HepG2 (cell line): ENCODE results near the gene SLC15A3. TPM values are rescaled to one million over a fixed set of nuclear protein-coding genes. Genes with fewer than 3 reads are reported as not detected.

Source experiments
- ARID2 ChIP-seq: sonication (generic); formaldehyde crosslinking; IDR thresholded peaks from 2 replicates; pipeline ENCODE4 v1.8.1; 2022; ENCODE audit warnings: mild to moderate bottlenecking, missing genetic modification reagents, borderline replicate concordance
- ATF1 ChIP-seq: IDR thresholded peaks from 2 replicates; pipeline ENCODE4 v1.6.1; 2016; ENCODE audit warnings: mild to moderate bottlenecking, control low read depth
- CCAR2 ChIP-seq: fragments of 200-400 bp; formaldehyde crosslinking; optimal IDR thresholded peaks from 2 replicates; pipeline ENCODE3; 2018; ENCODE audit warnings: low read depth, mild to moderate bottlenecking, low read length, moderate library complexity
- CENPT ChIP-seq: sonication (generic); formaldehyde crosslinking; IDR thresholded peaks from 2 replicates; pipeline ENCODE4 v1.8.0; 2022; ENCODE audit warnings: low read depth, mild to moderate bottlenecking, moderate library complexity, missing genetic modification reagents
- CHCHD3 ChIP-seq: sonication (generic); formaldehyde crosslinking; IDR thresholded peaks from 2 replicates; pipeline ENCODE4 v1.8.0; 2022; ENCODE audit warnings: mild to moderate bottlenecking, missing genetic modification reagents, moderate library complexity
- DBP ChIP-seq: sonication (generic); formaldehyde crosslinking; IDR thresholded peaks from 2 replicates; pipeline ENCODE4 v1.4.0; 2020; ENCODE audit warnings: missing genetic modification reagents; ENCODE audit errors: not compliant biosample characterization
- FOXA1 ChIP-seq, 2 experiments: fragments of 450-650 bp in 1 of 2; sonication (generic) in 1 of 2; formaldehyde crosslinking in 1 of 2; IDR thresholded peaks; 2 replicates each; pipeline versions ENCODE4 v1.4.0 to v1.6.1; 2016 to 2020; ENCODE audit warnings: missing genetic modification reagents in 1 of 2
- FOXM1 ChIP-seq: sonication (generic); formaldehyde crosslinking; IDR thresholded peaks from 2 replicates; pipeline ENCODE4 v1.5.0; 2020; ENCODE audit warnings: missing genetic modification reagents
- GZF1 ChIP-seq: sonication (generic); formaldehyde crosslinking; IDR thresholded peaks from 2 replicates; pipeline ENCODE4 v1.5.1; 2020; ENCODE audit warnings: mild to moderate bottlenecking, missing genetic modification reagents
- MTA3 ChIP-seq: sonication (generic); formaldehyde crosslinking; IDR thresholded peaks from 2 replicates; pipeline ENCODE4 v1.4.0; 2020; ENCODE audit warnings: missing genetic modification reagents
- NRL ChIP-seq: sonication (generic); formaldehyde crosslinking; IDR thresholded peaks from 2 replicates; pipeline ENCODE4 v1.5.0; 2020; ENCODE audit warnings: missing genetic modification reagents, mild to moderate bottlenecking, moderate library complexity, borderline replicate concordance
- RCOR2 ChIP-seq: IDR thresholded peaks from 2 replicates; pipeline ENCODE4 v1.6.1; 2016; ENCODE audit warnings: missing biosample characterization, missing genetic modification reagents
- RELA ChIP-seq: sonication (generic); formaldehyde crosslinking; IDR thresholded peaks from 2 replicates; pipeline ENCODE4 v1.4.0; 2020; ENCODE audit warnings: missing genetic modification reagents
- REXO4 ChIP-seq: sonication (generic); formaldehyde crosslinking; IDR thresholded peaks from 2 replicates; pipeline ENCODE4 v1.8.0; 2022; ENCODE audit warnings: missing genetic modification reagents, mild to moderate bottlenecking, borderline replicate concordance
- RFX3 ChIP-seq: IDR thresholded peaks from 2 replicates; pipeline ENCODE4 v1.6.1; 2016; ENCODE audit warnings: missing biosample characterization, missing genetic modification reagents
- RXRB ChIP-seq: IDR thresholded peaks from 2 replicates; pipeline ENCODE4 v1.6.1; 2016; ENCODE audit warnings: borderline replicate concordance, missing genetic modification reagents, missing compliant biosample characterization
- SRSF1 ChIP-seq: fragments of 200-400 bp; formaldehyde crosslinking; optimal IDR thresholded peaks from 2 replicates; pipeline ENCODE3; 2017; ENCODE audit warnings: mild to moderate bottlenecking, low read depth, low read length, moderate library complexity
- TBL1XR1 ChIP-seq: fragments of 150-350 bp; IDR thresholded peaks from 2 replicates; pipeline ENCODE4 v1.6.1; 2014; ENCODE audit warnings: borderline replicate concordance, low read length; ENCODE audit not compliant: partially characterized antibody
- ZFP37 ChIP-seq: sonication (generic); formaldehyde crosslinking; IDR thresholded peaks from 2 replicates; pipeline ENCODE4 v1.4.0; 2020; ENCODE audit warnings: missing genetic modification reagents, borderline replicate concordance
- ZMYM2 ChIP-seq: sonication (generic); formaldehyde crosslinking; IDR thresholded peaks from 2 replicates; pipeline ENCODE4 v1.8.0; 2022; ENCODE audit warnings: mild to moderate bottlenecking, missing genetic modification reagents
- ZNF274 ChIP-seq: sonication (generic); formaldehyde crosslinking; IDR thresholded peaks from 2 replicates; pipeline ENCODE4 v1.5.1; 2020; ENCODE audit warnings: mild to moderate bottlenecking, missing genetic modification reagents
- ZNF430 ChIP-seq: sonication (generic); formaldehyde crosslinking; IDR thresholded peaks from 2 replicates; pipeline ENCODE4 v1.9.0; 2021; ENCODE audit warnings: mild to moderate bottlenecking, missing genetic modification reagents
- ZNF432 ChIP-seq: sonication (generic); formaldehyde crosslinking; IDR thresholded peaks from 2 replicates; pipeline ENCODE4 v1.5.0; 2020; ENCODE audit warnings: missing genetic modification reagents, mild to moderate bottlenecking, borderline replicate concordance
- ZNF510 ChIP-seq: sonication (generic); formaldehyde crosslinking; IDR thresholded peaks from 2 replicates; pipeline ENCODE4 v1.4.0; 2020; ENCODE audit warnings: low read depth, mild to moderate bottlenecking, missing genetic modification reagents
- ZNF768 ChIP-seq: sonication (generic); formaldehyde crosslinking; IDR thresholded peaks from 2 replicates; pipeline ENCODE4 v1.4.0; 2020; ENCODE audit warnings: missing genetic modification reagents
- polyA plus RNA-seq, 8 experiments: library from polyadenylated mRNA; depleted of rRNA in 3 of 8; stranded (reverse) in 7 of 8; unstranded in 1 of 8; fragments of >200 nt; fragmentation: Illumina TruSeq in 4 of 8; extraction: Trizol in 4 of 8; gene quantifications; 2 replicates each; pipeline versions ENCODE4 v1.2.1 to v1.2.3, GENCODE V29; 2011 to 2016; ENCODE audit warnings: low read depth in 4 of 8, missing spikeins in 1 of 8, mixed read lengths in 1 of 8; ENCODE audit not compliant: insufficient read depth in 1 of 8
- total RNA-seq, 5 experiments: library from RNA; depleted of rRNA; stranded (reverse); fragments of >200 nt; fragmentation: Illumina TruSeq; extraction: Trizol; gene quantifications; 2 replicates each; pipeline ENCODE4 v1.2.3, GENCODE V29; 2016; ENCODE audit warnings: low read depth in 1 of 5
- TF ChIP-seq, protein P1 (sequence below): sonication (generic); formaldehyde crosslinking; IDR thresholded peaks from 2 replicates; pipeline ENCODE4 v1.8.0; 2022; ENCODE audit warnings: low read depth, missing genetic modification reagents
- TF ChIP-seq, protein P2 (sequence below): IDR thresholded peaks from 2 replicates; pipeline ENCODE4 v1.6.1; 2018; ENCODE audit warnings: missing genetic modification reagents

SLC15A3 gene
- total and polyA plus RNA-seq, 2 of the 13 experiments (the other 11 are each of a cell fraction or from before 2014, with no cell fraction given) = 0.45 to 0.77 TPM

GRCh38 chr11:60906132-60906972 is 45.6 kb downstream of the SLC15A3 start, which contains the start of gene PRPF19 (continued):
- TF ChIP-seq DBP (CRISPR knock-in tag) = no peak
- TF ChIP-seq RCOR2 (CRISPR knock-in tag) = no peak
- peak; percentile 31; the same call in 1 of the 2 replicates for TF ChIP-seq GZF1 (CRISPR knock-in tag)
- no peak for TF ChIP-seq ZMYM2
- TF ChIP-seq, protein P1, sequence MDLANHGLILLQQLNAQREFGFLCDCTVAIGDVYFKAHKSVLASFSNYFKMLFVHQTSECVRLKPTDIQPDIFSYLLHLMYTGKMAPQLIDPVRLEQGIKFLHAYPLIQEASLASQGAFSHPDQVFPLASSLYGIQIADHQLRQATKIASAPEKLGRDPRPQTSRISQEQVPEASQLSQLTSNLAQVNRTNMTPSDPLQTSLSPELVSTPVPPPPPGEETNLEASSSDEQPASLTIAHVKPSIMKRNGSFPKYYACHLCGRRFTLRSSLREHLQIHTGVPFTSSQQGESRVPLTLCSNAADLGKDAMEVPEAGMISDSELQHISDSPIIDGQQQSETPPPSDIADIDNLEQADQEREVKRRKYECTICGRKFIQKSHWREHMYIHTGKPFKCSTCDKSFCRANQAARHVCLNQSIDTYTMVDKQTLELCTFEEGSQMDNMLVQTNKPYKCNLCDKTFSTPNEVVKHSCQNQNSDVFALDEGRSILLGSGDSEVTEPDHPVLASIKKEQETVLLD (CRISPR knock-in tag) = peak; percentile 89
- TF ChIP-seq SRSF1 = no peak
- no peak for TF ChIP-seq MTA3 (CRISPR knock-in tag)
- TF ChIP-seq NRL (CRISPR knock-in tag) = peak; percentile 62
- TF ChIP-seq TBL1XR1 = no peak
- TF ChIP-seq ZNF430 (CRISPR knock-in tag) = peak; percentile 86; the same call in 1 of the 2 replicates
- no peak for TF ChIP-seq FOXA1 (IDR thresholded peaks at IDR 0.05)
- peak; percentile 7; the same call in 1 of the 2 replicates for TF ChIP-seq FOXA1 (CRISPR knock-in tag; IDR thresholded peaks at IDR 0.05)
- TF ChIP-seq ATF1 (CRISPR knock-in tag) = peak; percentile 61
- TF ChIP-seq RELA (CRISPR knock-in tag) = no peak
- TF ChIP-seq CCAR2 = no peak
- TF ChIP-seq ZNF768 (CRISPR knock-in tag) = peak; percentile 81
- no peak for TF ChIP-seq CENPT (CRISPR knock-in tag)
- TF ChIP-seq ZNF274 (CRISPR knock-in tag) = peak; percentile 82
- no peak for TF ChIP-seq RFX3 (CRISPR knock-in tag)
- no peak for TF ChIP-seq ARID2 (CRISPR knock-in tag)
- peak; percentile 69; the same call in 1 of the 2 replicates for TF ChIP-seq ZNF510 (CRISPR knock-in tag)
- TF ChIP-seq ZFP37 (CRISPR knock-in tag) = no peak
- no peak for TF ChIP-seq REXO4
- TF ChIP-seq FOXM1 (CRISPR knock-in tag) = no peak
- TF ChIP-seq CHCHD3 (CRISPR knock-in tag) = 0 out of 2 replicates have a peak, but pooled peaks have one; percentile 77
- TF ChIP-seq, protein P2, sequence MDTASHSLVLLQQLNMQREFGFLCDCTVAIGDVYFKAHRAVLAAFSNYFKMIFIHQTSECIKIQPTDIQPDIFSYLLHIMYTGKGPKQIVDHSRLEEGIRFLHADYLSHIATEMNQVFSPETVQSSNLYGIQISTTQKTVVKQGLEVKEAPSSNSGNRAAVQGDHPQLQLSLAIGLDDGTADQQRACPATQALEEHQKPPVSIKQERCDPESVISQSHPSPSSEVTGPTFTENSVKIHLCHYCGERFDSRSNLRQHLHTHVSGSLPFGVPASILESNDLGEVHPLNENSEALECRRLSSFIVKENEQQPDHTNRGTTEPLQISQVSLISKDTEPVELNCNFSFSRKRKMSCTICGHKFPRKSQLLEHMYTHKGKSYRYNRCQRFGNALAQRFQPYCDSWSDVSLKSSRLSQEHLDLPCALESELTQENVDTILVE (CRISPR knock-in tag) = peak; percentile 98
- TF ChIP-seq RXRB (CRISPR knock-in tag) = peak; percentile 62; the same call in 1 of the 2 replicates
- TF ChIP-seq ZNF432 = no peak
